Mesothelial cell of epicardium (in vitro differentiated cells): ENCODE data around the gene VDAC2. TPM values are rescaled to one million over a fixed set of nuclear protein-coding genes. Genes with fewer than 3 reads are reported as not detected.
"Not testable (repeated sequence)": the region's sequence is repeated elsewhere in the genome, so short reads cannot be mapped to it uniquely, and the experiment has no call there.

ENCODE experiments used
- DNase-seq, 2 experiments: peaks; one replicate each; pipeline ENCODE4 v3.0.0; 2021; ENCODE audit warnings: low spot score in 2 of 2; ENCODE audit not compliant: unreplicated experiment in 2 of 2
- H3K27ac Mint-ChIP-seq: 2 replicates; pipeline ENCODE4 v1.8.0; 2021; ENCODE audit warnings: mixed read lengths
- H3K27me3 Mint-ChIP-seq: 2 replicates; pipeline ENCODE4 v1.8.0; 2021; ENCODE audit warnings: low read depth, mixed read lengths
- H3K36me3 Mint-ChIP-seq: 2 replicates; pipeline ENCODE4 v1.8.0; 2021; ENCODE audit warnings: mixed read lengths
- H3K4me1 Mint-ChIP-seq: 2 replicates; pipeline ENCODE4 v1.8.0; 2021; ENCODE audit warnings: mixed read lengths
- H3K4me3 Mint-ChIP-seq: 2 replicates; pipeline ENCODE4 v1.8.0; 2021; ENCODE audit warnings: mild to moderate bottlenecking, moderate library complexity, mixed read lengths
- H3K9me3 Mint-ChIP-seq: 2 replicates; pipeline ENCODE4 v1.8.0; 2021; ENCODE audit warnings: mixed read lengths
- CTCF ChIP-seq: fragments of 200-600 bp; sonication (generic); IDR thresholded peaks from one replicate; pipeline ENCODE4 v1.5.0; 2021; ENCODE audit warnings: antibody characterized with exemption; ENCODE audit not compliant: unreplicated experiment
- total RNA-seq: library from RNA; stranded (reverse); gene quantifications from 3 replicates; pipeline ENCODE4 v1.2.1, GENCODE V29; 2021

The VDAC2 gene
- total RNA-seq, 1 donor from 2014 or later = 144 TPM

- no peak for TF ChIP-seq CTCF
- no peak for DNase-seq
- Mint-ChIP-seq H3K27me3 (no peaks in the 10 kb centered on the region), H3K36me3 (peaks cover 12% of the 10 kb centered on the region), H3K4me3 (peak overlapping the region; percentile 90), H3K27ac (peak overlapping the region; percentile 99), H3K4me1 (peaks cover 34% of the 10 kb centered on the region), H3K9me3 (no peaks in the 10 kb centered on the region)
Observed at GRCh38 chr10:75209086-75209920, 1.3 kb upstream of the VDAC2 start.

GRCh38 chr10:75209921-75210281, 695 bp upstream of the VDAC2 start:
- no peak for DNase-seq
- Mint-ChIP-seq H3K4me3 (peak overlapping the region; percentile 90), H3K27ac (peak overlapping the region; percentile 99), H3K9me3 (no peaks in the 10 kb centered on the region), H3K36me3 (peaks cover 12% of the 10 kb centered on the region), H3K4me1 (peaks cover 34% of the 10 kb centered on the region), H3K27me3 (no peaks in the 10 kb centered on the region)
- no peak for TF ChIP-seq CTCF

GRCh38 chr10:75211007-75211691, 553 bp downstream of the VDAC2 start:
- Mint-ChIP-seq H3K9me3 (no peaks in the 10 kb centered on the region), H3K27me3 (no peaks in the 10 kb centered on the region), H3K4me1 (peaks cover 39% of the 10 kb centered on the region), H3K27ac (peak overlapping the region; percentile 96), H3K4me3 (peak overlapping the region; percentile 90), H3K36me3 (peaks cover 12% of the 10 kb centered on the region)
- TF ChIP-seq CTCF = no peak
- DNase-seq = no peak

- Mint-ChIP-seq H3K36me3 (peaks cover 19% of the 10 kb centered on the region), H3K9me3 (no peaks in the 10 kb centered on the region), H3K4me3 (peak overlapping the region; percentile 90), H3K27me3 (no peaks in the 10 kb centered on the region), H3K27ac (peak overlapping the region; percentile 96), H3K4me1 (peaks cover 43% of the 10 kb centered on the region)
- DNase-seq = no peak
- no peak for TF ChIP-seq CTCF
Observed at GRCh38 chr10:75212343-75212742, 1.7 kb downstream of the VDAC2 start.

GRCh38 chr10:75220274-75220673, 9.7 kb downstream of the VDAC2 start:
- Mint-ChIP-seq H3K4me3 (no peak overlapping the region), H3K27me3 (no peaks in the 10 kb centered on the region), H3K36me3 (peaks cover 47% of the 10 kb centered on the region), H3K9me3 (no peaks in the 10 kb centered on the region), H3K4me1 (peaks cover 38% of the 10 kb centered on the region), H3K27ac (no peak overlapping the region)
- no peak for TF ChIP-seq CTCF
- no peak for DNase-seq

- not testable (repeated sequence) for H3K27ac Mint-ChIP-seq, H3K27me3 Mint-ChIP-seq, H3K4me3 Mint-ChIP-seq, DNase-seq, H3K9me3 Mint-ChIP-seq
- Mint-ChIP-seq H3K36me3 (peaks cover 40% of the 10 kb centered on the region), H3K4me1 (peaks cover 42% of the 10 kb centered on the region)
Observed at GRCh38 chr10:75221492-75221891, 10.9 kb downstream of the VDAC2 start.
